Body of pancreas (tissue), 4 donors: ENCODE data around the gene SLC35F4.
A peak's percentile ranks its signal among the peaks of the same experiment; 100 is the strongest.

Experiments used
- CTCF ChIP-seq, 7 experiments: fragments of 450-650 bp in 4 of 7; fragments of 200-600 bp in 3 of 7; sonication (generic) in 3 of 7; IDR thresholded peaks; one replicate each; pipeline ENCODE4 v1.5.1; 2016 to 2019; ENCODE audit warnings: antibody characterized with exemption in 7 of 7
- POLR2A ChIP-seq, 3 donors: fragments of 450-650 bp; IDR thresholded peaks; one replicate each; pipeline ENCODE4 v1.6.1; 2016; ENCODE audit warnings: antibody characterized with exemption in 3 of 3, mild to moderate bottlenecking in 2 of 3

- TF ChIP-seq POLR2A (IDR thresholded peaks at IDR 0.05) (no peak), CTCF (IDR thresholded peaks at IDR 0.05) (peak in 2 of 7 experiments; percentile 4 to 12)
Observed at GRCh38 chr14:57884175-57884574, 18.3 kb upstream of the SLC35F4 start.
